Measurements from ENCODE around the gene MID1IP1.

- TF ChIP-seq CTCF (IDR thresholded peaks at IDR 0.05) = no peak
- TF ChIP-seq ZFX (IDR thresholded peaks at IDR 0.05; ENCODE audit: borderline replicate concordance) = no peak
Observed at GRCh38 chrX:38848671-38849455, 47.6 kb downstream of the MID1IP1 start.
